Measurements from ENCODE around the gene PYCR2. TPM values are rescaled to one million over a fixed set of nuclear protein-coding genes. Genes with fewer than 3 reads are reported as not detected.
A peak's percentile ranks its signal among the peaks of the same experiment; 100 is the strongest.

Gene PYCR2
- total RNA-seq, 2 donors from 2014 or later = 46.6 to 50.2 TPM

DNA sequence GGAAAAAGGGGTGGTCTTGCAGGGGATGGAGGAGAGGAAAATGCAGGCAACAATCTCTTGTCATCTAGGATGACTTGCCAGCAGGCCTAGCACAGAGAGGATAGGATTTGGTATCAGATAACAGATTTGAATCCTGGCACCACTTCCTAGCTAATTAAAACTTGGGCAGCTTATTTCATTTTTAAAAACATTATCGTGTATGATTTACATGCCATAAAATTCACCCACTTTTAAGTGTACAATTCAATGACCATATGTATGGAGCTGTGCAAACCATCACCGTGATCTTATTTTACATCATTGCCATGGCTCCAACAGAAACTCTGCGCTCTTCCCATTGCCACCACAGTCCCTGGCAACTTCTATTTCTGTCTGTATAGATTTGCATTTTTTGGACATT is 6.9 kb downstream of the PYCR2 start:
- no peak for ATAC-seq (ENCODE audit: insufficient number of reproducible peaks, low FRiP score, low read depth)

DNA sequence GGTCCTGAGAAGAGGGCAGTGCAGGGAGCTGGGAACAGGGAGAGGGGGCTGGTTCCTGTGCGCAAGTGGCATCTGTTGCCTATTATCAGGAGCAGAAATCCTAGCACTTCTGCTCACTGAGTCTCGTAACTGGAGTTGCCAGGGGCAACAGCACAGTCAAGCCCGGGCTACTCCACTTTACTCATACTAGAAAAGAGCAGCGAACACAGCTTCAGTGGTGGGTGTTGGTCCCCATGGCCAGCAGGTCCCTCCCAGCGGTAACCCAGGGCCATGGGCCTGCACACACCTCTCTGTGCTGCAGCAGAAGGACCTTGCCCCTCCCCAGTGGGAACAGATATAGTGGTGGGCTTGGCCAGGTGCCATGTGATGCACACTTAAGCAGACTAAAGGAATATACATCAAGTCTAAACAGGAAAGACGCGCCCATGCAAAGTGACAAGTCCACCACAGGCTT is 8.5 kb downstream of the PYCR2 start:
- ATAC-seq (ENCODE audit: insufficient number of reproducible peaks, low FRiP score, low read depth) (no peak), DNase-seq (ENCODE audit: low spot score) (no peak)
- H3K27ac ChIP-seq = no peak overlapping the region
- no peaks in the 10 kb centered on the region for H3K9me3 ChIP-seq
- no peaks in the 10 kb centered on the region for H3K27me3 ChIP-seq (replicated peaks; ENCODE audit: insufficient read depth)
- TF ChIP-seq, protein P1, sequence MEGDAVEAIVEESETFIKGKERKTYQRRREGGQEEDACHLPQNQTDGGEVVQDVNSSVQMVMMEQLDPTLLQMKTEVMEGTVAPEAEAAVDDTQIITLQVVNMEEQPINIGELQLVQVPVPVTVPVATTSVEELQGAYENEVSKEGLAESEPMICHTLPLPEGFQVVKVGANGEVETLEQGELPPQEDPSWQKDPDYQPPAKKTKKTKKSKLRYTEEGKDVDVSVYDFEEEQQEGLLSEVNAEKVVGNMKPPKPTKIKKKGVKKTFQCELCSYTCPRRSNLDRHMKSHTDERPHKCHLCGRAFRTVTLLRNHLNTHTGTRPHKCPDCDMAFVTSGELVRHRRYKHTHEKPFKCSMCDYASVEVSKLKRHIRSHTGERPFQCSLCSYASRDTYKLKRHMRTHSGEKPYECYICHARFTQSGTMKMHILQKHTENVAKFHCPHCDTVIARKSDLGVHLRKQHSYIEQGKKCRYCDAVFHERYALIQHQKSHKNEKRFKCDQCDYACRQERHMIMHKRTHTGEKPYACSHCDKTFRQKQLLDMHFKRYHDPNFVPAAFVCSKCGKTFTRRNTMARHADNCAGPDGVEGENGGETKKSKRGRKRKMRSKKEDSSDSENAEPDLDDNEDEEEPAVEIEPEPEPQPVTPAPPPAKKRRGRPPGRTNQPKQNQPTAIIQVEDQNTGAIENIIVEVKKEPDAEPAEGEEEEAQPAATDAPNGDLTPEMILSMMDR (IDR thresholded peaks at IDR 0.05) = no peak
- H3K4me1 ChIP-seq (ENCODE audit: control insufficient read depth in 1 of 2, low read depth in 2 of 2) = peaks cover 4 to 23% of the 10 kb centered on the region in 2 donors
- H3K36me3 ChIP-seq = peaks cover 4% of the 10 kb centered on the region
- H3K4me3 ChIP-seq = no peak overlapping the region

More for the DNA sequence above, 6.9 kb downstream of the PYCR2 start:
- Histone ChIP-seq H3K27ac (no peak overlapping the region), H3K27me3 (replicated peaks; ENCODE audit: insufficient read depth) (no peaks in the 10 kb centered on the region), H3K4me3 (no peak overlapping the region), H3K4me1 (ENCODE audit: control insufficient read depth in 1 of 2, low read depth in 2 of 2) (peaks cover 4 to 16% of the 10 kb centered on the region in 2 donors), H3K9me3 (no peaks in the 10 kb centered on the region), H3K36me3 (peaks cover 4% of the 10 kb centered on the region)
- TF ChIP-seq, protein P1 (IDR thresholded peaks at IDR 0.05) = no peak
- DNase-seq (ENCODE audit: low spot score) = no peak

DNA sequence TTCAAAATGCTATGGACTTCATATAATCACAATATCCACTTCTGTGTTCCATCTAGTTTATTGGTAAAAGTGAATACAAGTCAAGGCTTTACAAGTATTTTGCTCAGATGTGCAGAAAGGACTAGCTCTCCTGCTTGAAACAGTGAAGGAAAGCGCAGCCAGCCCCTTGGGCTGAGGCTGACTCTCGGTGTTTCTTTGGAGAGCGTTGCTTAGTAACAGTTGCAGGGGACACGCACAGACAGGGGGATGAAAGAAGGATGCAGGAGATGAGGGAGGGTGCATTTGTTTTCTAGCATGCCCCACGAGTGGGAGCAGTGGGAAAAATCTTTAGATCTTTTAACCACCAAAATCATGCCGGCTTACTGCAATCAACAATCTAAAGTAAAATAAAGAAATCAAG is 9.1 kb downstream of the PYCR2 start:
- DNase-seq (ENCODE audit: low spot score) (no peak), ATAC-seq (ENCODE audit: insufficient number of reproducible peaks, low FRiP score, low read depth) (no peak)
- Histone ChIP-seq H3K9me3 (no peaks in the 10 kb centered on the region), H3K4me3 (no peak overlapping the region), H3K36me3 (peaks cover 4% of the 10 kb centered on the region), H3K27me3 (replicated peaks; ENCODE audit: insufficient read depth) (no peaks in the 10 kb centered on the region), H3K27ac (no peak overlapping the region), H3K4me1 (ENCODE audit: control insufficient read depth in 1 of 2, low read depth in 2 of 2) (peaks cover 4 to 17% of the 10 kb centered on the region in 2 donors)
- TF ChIP-seq, protein P1 (IDR thresholded peaks at IDR 0.05) = no peak

- H3K9me3 ChIP-seq = no peaks in the 10 kb centered on the region
- no peak overlapping the region for H3K4me3 ChIP-seq
- peaks cover under 1 to 12% of the 10 kb centered on the region in 2 donors for H3K4me1 ChIP-seq (ENCODE audit: control insufficient read depth in 1 of 2, low read depth in 2 of 2)
- no peaks in the 10 kb centered on the region for H3K27me3 ChIP-seq (replicated peaks; ENCODE audit: insufficient read depth)
- peaks cover 4% of the 10 kb centered on the region for H3K36me3 ChIP-seq
- ATAC-seq (ENCODE audit: insufficient number of reproducible peaks, low FRiP score, low read depth) = no peak
- TF ChIP-seq, protein P1 (IDR thresholded peaks at IDR 0.05) = no peak
- DNase-seq (ENCODE audit: low spot score) = no peak
- no peak overlapping the region for H3K27ac ChIP-seq
These were observed 9.7 kb downstream of the PYCR2 start for GRCh38 chr1:225914391-225914790.

DNA sequence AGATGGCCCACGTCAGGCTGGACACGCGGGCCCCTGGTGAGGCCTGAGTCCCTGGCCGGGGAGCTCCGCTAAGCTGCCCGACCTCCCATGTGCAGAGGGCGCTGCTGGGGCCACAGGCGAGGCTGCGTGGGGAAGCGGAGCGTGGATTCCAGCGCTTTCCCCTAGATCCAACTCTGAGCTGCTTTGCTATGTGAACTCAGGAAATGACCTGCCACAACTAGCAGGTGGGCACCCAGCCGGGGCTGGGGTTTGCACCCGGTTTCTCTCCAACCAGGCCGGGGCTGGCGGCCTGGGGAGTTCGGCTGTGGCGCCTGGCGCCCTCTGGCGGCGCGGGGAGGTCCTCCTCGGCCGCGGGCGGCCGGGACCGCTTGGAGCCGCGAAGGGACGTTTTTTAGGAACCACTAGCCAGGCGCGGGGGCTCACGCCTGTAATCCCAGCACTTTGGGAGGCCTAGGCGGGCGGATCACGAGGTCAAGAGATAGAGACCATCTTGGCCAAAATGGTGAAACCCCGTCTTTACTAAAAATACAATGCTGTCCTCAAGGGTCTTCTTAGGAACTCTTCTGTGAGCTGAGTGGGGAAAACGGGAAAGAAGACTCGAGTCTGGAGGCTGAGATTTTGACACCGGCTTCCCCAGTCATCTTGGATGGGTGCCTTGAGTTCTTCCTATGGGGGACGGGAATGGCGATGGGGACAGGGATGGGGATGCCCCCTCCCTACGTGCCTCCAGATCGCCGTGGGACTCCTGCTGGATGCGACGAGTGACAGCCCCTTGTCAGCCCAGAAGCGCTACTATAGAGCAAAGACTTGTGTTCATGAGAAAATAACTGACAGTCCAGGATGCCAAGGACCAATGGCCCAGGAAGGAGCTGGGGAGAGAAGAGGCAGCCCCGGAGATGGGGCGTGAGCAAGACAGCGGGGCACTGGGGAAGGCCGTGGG is 12.6 kb downstream of the PYCR2 start:
- peaks cover 0 to 10% of the 10 kb centered on the region in 2 donors for H3K4me1 ChIP-seq (ENCODE audit: control insufficient read depth in 1 of 2, low read depth in 2 of 2)
- no peaks in the 10 kb centered on the region for H3K36me3 ChIP-seq
- ATAC-seq (ENCODE audit: insufficient number of reproducible peaks, low FRiP score, low read depth) = peak; percentile 91
- no peak overlapping the region for H3K27ac ChIP-seq
- TF ChIP-seq, protein P1 (IDR thresholded peaks at IDR 0.05) = peak; percentile 97
- no peaks in the 10 kb centered on the region for H3K27me3 ChIP-seq (replicated peaks; ENCODE audit: insufficient read depth)
- H3K4me3 ChIP-seq = peak overlapping the region; percentile 2
- H3K9me3 ChIP-seq = no peaks in the 10 kb centered on the region
- no peak for DNase-seq (ENCODE audit: low spot score)
